ENCODE measurements around the gene AMMECR1. TPM values are rescaled to one million over a fixed set of nuclear protein-coding genes. Genes with fewer than 3 reads are reported as not detected.

The AMMECR1 gene
- total and polyA plus RNA-seq, 4 donors: 3.5 to 14.0 (median 5.7) TPM

GRCh38 chrX:110188701-110189558 is 129.0 kb downstream of the AMMECR1 start:
- Histone ChIP-seq H3K36me3 (ENCODE audit: control insufficient read depth in 4 of 4, insufficient read depth in 4 of 4, low read length in 4 of 4) (peaks cover 0 to 4% (median 2%) of the 10 kb centered on the region in 4 donors), H3K4me3 (no peak overlapping the region), H3K4me1 (ENCODE audit: control insufficient read depth in 5 of 5, insufficient read depth in 5 of 5, low read length in 5 of 5) (no peaks in the 10 kb centered on the region), H3K27me3 (ENCODE audit: control insufficient read depth in 3 of 3, insufficient read depth in 3 of 3, low read length in 2 of 3) (peaks cover 0 to 19% (median 10%) of the 10 kb centered on the region in 3 donors), H3K9me3 (ENCODE audit: control insufficient read depth in 4 of 4, insufficient read depth in 3 of 4, low read length in 3 of 4) (peaks cover 0 to 2% (median 0%) of the 10 kb centered on the region in 4 donors), H3K27ac (ENCODE audit: low read depth in 1 of 2, low read length in 1 of 2) (no peak overlapping the region), H3K9ac (ENCODE audit: insufficient read depth in 1 of 2, low read length in 2 of 2) (no peak overlapping the region)
- WGBS, 2 donors: 32 to 53% methylated on average over 4 of the region's 4 CpGs
- TF ChIP-seq CTCF (IDR thresholded peaks at IDR 0.05; ENCODE audit: control extremely low read depth, extremely low read depth): no peak
- ATAC-seq (ENCODE audit: insufficient read depth, low FRiP score): no peak
- DNase-seq: peak in 2 of 3 donors; percentile 20 to 33

- Histone ChIP-seq H3K4me3 (no peak overlapping the region), H3K27ac (ENCODE audit: low read depth in 1 of 2, low read length in 1 of 2) (no peak overlapping the region), H3K9me3 (ENCODE audit: control insufficient read depth in 4 of 4, insufficient read depth in 3 of 4, low read length in 3 of 4) (no peaks in the 10 kb centered on the region), H3K9ac (ENCODE audit: insufficient read depth in 1 of 2, low read length in 2 of 2) (no peak overlapping the region), H3K36me3 (ENCODE audit: control insufficient read depth in 4 of 4, insufficient read depth in 4 of 4, low read length in 4 of 4) (peaks cover 0 to 4% (median 1%) of the 10 kb centered on the region in 4 donors), H3K4me1 (ENCODE audit: control insufficient read depth in 5 of 5, insufficient read depth in 5 of 5, low read length in 5 of 5) (no peaks in the 10 kb centered on the region), H3K27me3 (ENCODE audit: control insufficient read depth in 3 of 3, insufficient read depth in 3 of 3, low read length in 2 of 3) (peaks cover 0 to 28% (median 11%) of the 10 kb centered on the region in 3 donors)
- ATAC-seq (ENCODE audit: insufficient read depth, low FRiP score) (no peak), DNase-seq (no peak)
- 88 to 100% methylated on average over 2 of the region's 2 CpGs for WGBS, 2 donors
- TF ChIP-seq CTCF (IDR thresholded peaks at IDR 0.05; ENCODE audit: control extremely low read depth, extremely low read depth): no peak
Measured at GRCh38 chrX:110183314-110183713, 134.6 kb downstream of the AMMECR1 start.

GRCh38 chrX:110182865-110183264 is 135.0 kb downstream of the AMMECR1 start:
- 57 to 86% methylated on average over 6 of the region's 6 CpGs for WGBS, 2 donors
- Histone ChIP-seq H3K4me1 (ENCODE audit: control insufficient read depth in 5 of 5, insufficient read depth in 5 of 5, low read length in 5 of 5) (peaks cover 0 to 1% (median 0%) of the 10 kb centered on the region in 5 donors), H3K27me3 (ENCODE audit: control insufficient read depth in 3 of 3, insufficient read depth in 3 of 3, low read length in 2 of 3) (peaks cover 0 to 31% (median 11%) of the 10 kb centered on the region in 3 donors), H3K27ac (ENCODE audit: low read depth in 1 of 2, low read length in 1 of 2) (no peak overlapping the region), H3K36me3 (ENCODE audit: control insufficient read depth in 4 of 4, insufficient read depth in 4 of 4, low read length in 4 of 4) (peaks cover 0 to 4% (median 1%) of the 10 kb centered on the region in 4 donors), H3K9ac (ENCODE audit: insufficient read depth in 1 of 2, low read length in 2 of 2) (no peak overlapping the region), H3K4me3 (no peak overlapping the region), H3K9me3 (ENCODE audit: control insufficient read depth in 4 of 4, insufficient read depth in 3 of 4, low read length in 3 of 4) (peaks cover 0 to 2% (median 0%) of the 10 kb centered on the region in 4 donors)
- ATAC-seq (ENCODE audit: insufficient read depth, low FRiP score) (no peak), DNase-seq (no peak)
- no peak for TF ChIP-seq CTCF (IDR thresholded peaks at IDR 0.05; ENCODE audit: control extremely low read depth, extremely low read depth)

Measured in lung (tissue), 12 donors.